Neural cell (in vitro differentiated cells): Measurements from ENCODE around the gene S1PR5.
A peak's percentile ranks its signal among the peaks of the same experiment; 100 is the strongest.

Experiments
- EP300 ChIP-seq: fragments of 450-650 bp; conservative IDR thresholded peaks from 2 replicates; pipeline ENCODE4 v1.6.1; 2014; ENCODE audit warnings: antibody characterized with exemption, mild to moderate bottlenecking, moderate library complexity; ENCODE audit not compliant: poor library complexity, severe bottlenecking
- EZH2 ChIP-seq: fragments of 200-600, 300-800 bp; shearing (Covaris generic), sonication (generic); IDR thresholded peaks from 2 replicates; pipeline ENCODE4 v1.6.1; 2014; ENCODE audit warnings: antibody characterized with exemption, low read length, borderline replicate concordance, mild to moderate bottlenecking; ENCODE audit not compliant: insufficient read depth, poor library complexity, severe bottlenecking
- POLR2AphosphoS5 ChIP-seq: IDR thresholded peaks from 2 replicates; pipeline ENCODE4 v1.6.1; 2012
- RAD21 ChIP-seq: fragments of 450-650 bp; conservative IDR thresholded peaks from 2 replicates; pipeline ENCODE4 v1.6.1; 2014; ENCODE audit warnings: antibody characterized with exemption, mild to moderate bottlenecking, moderate library complexity
- SMC3 ChIP-seq: fragments of 450-650 bp; conservative IDR thresholded peaks from 2 replicates; pipeline ENCODE4 v1.6.1; 2014; ENCODE audit warnings: antibody characterized with exemption, mild to moderate bottlenecking, moderate library complexity; ENCODE audit not compliant: poor library complexity
- TF ChIP-seq, protein P1 (sequence below): fragments of 450-650 bp; IDR thresholded peaks from 2 replicates; pipeline ENCODE4 v1.5.1; 2014; ENCODE audit warnings: antibody characterized with exemption, mild to moderate bottlenecking, moderate library complexity; ENCODE audit not compliant: poor library complexity, severe bottlenecking
- TF ChIP-seq, protein P2 (sequence below): IDR thresholded peaks from 2 replicates; pipeline ENCODE4 v1.6.1; 2012; ENCODE audit warnings: borderline replicate concordance

GRCh38 chr19:10543420-10544241 lies 26.4 kb upstream of the S1PR5 start, which contains the start of gene ATG4D:
- peak; percentile 29 for TF ChIP-seq EP300
- TF ChIP-seq, protein P1, sequence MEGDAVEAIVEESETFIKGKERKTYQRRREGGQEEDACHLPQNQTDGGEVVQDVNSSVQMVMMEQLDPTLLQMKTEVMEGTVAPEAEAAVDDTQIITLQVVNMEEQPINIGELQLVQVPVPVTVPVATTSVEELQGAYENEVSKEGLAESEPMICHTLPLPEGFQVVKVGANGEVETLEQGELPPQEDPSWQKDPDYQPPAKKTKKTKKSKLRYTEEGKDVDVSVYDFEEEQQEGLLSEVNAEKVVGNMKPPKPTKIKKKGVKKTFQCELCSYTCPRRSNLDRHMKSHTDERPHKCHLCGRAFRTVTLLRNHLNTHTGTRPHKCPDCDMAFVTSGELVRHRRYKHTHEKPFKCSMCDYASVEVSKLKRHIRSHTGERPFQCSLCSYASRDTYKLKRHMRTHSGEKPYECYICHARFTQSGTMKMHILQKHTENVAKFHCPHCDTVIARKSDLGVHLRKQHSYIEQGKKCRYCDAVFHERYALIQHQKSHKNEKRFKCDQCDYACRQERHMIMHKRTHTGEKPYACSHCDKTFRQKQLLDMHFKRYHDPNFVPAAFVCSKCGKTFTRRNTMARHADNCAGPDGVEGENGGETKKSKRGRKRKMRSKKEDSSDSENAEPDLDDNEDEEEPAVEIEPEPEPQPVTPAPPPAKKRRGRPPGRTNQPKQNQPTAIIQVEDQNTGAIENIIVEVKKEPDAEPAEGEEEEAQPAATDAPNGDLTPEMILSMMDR = peak; percentile 14
- TF ChIP-seq, protein P2, sequence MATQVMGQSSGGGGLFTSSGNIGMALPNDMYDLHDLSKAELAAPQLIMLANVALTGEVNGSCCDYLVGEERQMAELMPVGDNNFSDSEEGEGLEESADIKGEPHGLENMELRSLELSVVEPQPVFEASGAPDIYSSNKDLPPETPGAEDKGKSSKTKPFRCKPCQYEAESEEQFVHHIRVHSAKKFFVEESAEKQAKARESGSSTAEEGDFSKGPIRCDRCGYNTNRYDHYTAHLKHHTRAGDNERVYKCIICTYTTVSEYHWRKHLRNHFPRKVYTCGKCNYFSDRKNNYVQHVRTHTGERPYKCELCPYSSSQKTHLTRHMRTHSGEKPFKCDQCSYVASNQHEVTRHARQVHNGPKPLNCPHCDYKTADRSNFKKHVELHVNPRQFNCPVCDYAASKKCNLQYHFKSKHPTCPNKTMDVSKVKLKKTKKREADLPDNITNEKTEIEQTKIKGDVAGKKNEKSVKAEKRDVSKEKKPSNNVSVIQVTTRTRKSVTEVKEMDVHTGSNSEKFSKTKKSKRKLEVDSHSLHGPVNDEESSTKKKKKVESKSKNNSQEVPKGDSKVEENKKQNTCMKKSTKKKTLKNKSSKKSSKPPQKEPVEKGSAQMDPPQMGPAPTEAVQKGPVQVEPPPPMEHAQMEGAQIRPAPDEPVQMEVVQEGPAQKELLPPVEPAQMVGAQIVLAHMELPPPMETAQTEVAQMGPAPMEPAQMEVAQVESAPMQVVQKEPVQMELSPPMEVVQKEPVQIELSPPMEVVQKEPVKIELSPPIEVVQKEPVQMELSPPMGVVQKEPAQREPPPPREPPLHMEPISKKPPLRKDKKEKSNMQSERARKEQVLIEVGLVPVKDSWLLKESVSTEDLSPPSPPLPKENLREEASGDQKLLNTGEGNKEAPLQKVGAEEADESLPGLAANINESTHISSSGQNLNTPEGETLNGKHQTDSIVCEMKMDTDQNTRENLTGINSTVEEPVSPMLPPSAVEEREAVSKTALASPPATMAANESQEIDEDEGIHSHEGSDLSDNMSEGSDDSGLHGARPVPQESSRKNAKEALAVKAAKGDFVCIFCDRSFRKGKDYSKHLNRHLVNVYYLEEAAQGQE = peak; percentile 55
- TF ChIP-seq EZH2 = no peak
- peak; percentile 94 for TF ChIP-seq POLR2AphosphoS5
- no peak for TF ChIP-seq RAD21
- peak; percentile 28 for TF ChIP-seq SMC3
